ENCODE measurements around the gene HSPB1. TPM values are rescaled to one million over a fixed set of nuclear protein-coding genes. Genes with fewer than 3 reads are reported as not detected.

Gene HSPB1
- total and polyA plus RNA-seq, 4 donors: 25.5 to 186 (median 104) TPM

DNA sequence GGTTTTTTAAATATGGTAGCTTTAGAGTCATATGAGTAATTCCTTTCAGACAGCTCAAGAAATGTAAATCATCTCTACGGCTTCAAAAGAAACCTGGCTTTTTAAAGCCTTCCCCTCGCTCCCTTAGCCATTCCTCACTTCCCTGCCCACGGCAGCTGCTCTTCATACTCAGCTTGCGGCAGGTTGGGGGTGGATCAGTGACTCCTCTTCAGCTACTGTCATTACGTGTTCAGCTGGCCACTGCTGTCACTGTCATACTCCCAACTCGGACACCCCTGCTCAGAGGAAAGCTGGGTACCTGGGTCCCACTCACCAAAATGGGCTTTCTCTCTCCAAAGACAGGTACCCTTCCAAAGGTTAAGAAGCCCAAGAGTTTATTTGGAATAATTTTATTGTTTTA is 49.7 kb downstream of the HSPB1 start:
- H3K4me3 ChIP-seq (ENCODE audit: low read depth in 1 of 3, low read length in 3 of 3): no peak overlapping the region
- no peak overlapping the region for H3K27ac ChIP-seq (ENCODE audit: low read depth in 1 of 2, low read length in 2 of 2)
- TF ChIP-seq FOXA1 (IDR thresholded peaks at IDR 0.05) (no peak), SP1 (IDR thresholded peaks at IDR 0.05) (no peak), HNF4A (conservative IDR thresholded peaks at IDR 0.05) (no peak), GABPA (IDR thresholded peaks at IDR 0.05 in 1 of 2, conservative IDR thresholded peaks at IDR 0.05 in 1 of 2) (no peak), HNF4G (IDR thresholded peaks at IDR 0.05) (no peak), YY1 (IDR thresholded peaks at IDR 0.05) (no peak), EGR1 (IDR thresholded peaks at IDR 0.05; ENCODE audit: low read depth in 2 of 2) (no peak), RAD21 (IDR thresholded peaks at IDR 0.05) (no peak), FOXA2 (IDR thresholded peaks at IDR 0.05) (no peak), REST (IDR thresholded peaks at IDR 0.05) (no peak), JUND (IDR thresholded peaks at IDR 0.05) (no peak), TAF1 (conservative IDR thresholded peaks at IDR 0.05) (no peak), NR2F2 (IDR thresholded peaks at IDR 0.05) (no peak), RXRA (IDR thresholded peaks at IDR 0.05) (no peak)
- TF ChIP-seq, protein P1, sequence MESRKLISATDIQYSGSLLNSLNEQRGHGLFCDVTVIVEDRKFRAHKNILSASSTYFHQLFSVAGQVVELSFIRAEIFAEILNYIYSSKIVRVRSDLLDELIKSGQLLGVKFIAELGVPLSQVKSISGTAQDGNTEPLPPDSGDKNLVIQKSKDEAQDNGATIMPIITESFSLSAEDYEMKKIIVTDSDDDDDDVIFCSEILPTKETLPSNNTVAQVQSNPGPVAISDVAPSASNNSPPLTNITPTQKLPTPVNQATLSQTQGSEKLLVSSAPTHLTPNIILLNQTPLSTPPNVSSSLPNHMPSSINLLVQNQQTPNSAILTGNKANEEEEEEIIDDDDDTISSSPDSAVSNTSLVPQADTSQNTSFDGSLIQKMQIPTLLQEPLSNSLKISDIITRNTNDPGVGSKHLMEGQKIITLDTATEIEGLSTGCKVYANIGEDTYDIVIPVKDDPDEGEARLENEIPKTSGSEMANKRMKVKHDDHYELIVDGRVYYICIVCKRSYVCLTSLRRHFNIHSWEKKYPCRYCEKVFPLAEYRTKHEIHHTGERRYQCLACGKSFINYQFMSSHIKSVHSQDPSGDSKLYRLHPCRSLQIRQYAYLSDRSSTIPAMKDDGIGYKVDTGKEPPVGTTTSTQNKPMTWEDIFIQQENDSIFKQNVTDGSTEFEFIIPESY (IDR thresholded peaks at IDR 0.05): no peak
- TF ChIP-seq, protein P2, sequence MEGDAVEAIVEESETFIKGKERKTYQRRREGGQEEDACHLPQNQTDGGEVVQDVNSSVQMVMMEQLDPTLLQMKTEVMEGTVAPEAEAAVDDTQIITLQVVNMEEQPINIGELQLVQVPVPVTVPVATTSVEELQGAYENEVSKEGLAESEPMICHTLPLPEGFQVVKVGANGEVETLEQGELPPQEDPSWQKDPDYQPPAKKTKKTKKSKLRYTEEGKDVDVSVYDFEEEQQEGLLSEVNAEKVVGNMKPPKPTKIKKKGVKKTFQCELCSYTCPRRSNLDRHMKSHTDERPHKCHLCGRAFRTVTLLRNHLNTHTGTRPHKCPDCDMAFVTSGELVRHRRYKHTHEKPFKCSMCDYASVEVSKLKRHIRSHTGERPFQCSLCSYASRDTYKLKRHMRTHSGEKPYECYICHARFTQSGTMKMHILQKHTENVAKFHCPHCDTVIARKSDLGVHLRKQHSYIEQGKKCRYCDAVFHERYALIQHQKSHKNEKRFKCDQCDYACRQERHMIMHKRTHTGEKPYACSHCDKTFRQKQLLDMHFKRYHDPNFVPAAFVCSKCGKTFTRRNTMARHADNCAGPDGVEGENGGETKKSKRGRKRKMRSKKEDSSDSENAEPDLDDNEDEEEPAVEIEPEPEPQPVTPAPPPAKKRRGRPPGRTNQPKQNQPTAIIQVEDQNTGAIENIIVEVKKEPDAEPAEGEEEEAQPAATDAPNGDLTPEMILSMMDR (IDR thresholded peaks at IDR 0.05; ENCODE audit: low read depth, low read length, missing input control): no peak
- TF ChIP-seq, protein P3, sequence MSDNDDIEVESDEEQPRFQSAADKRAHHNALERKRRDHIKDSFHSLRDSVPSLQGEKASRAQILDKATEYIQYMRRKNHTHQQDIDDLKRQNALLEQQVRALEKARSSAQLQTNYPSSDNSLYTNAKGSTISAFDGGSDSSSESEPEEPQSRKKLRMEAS (IDR thresholded peaks at IDR 0.05): no peak
- TF ChIP-seq, protein P4, sequence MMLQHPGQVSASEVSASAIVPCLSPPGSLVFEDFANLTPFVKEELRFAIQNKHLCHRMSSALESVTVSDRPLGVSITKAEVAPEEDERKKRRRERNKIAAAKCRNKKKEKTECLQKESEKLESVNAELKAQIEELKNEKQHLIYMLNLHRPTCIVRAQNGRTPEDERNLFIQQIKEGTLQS (IDR thresholded peaks at IDR 0.05): no peak
- no peak overlapping the region for H3K9ac ChIP-seq (ENCODE audit: low read depth in 1 of 2, low read length in 2 of 2)
- WGBS: 92% methylated on average over 6 of the region's 6 CpGs
- H3K36me3 ChIP-seq (ENCODE audit: control insufficient read depth in 4 of 4, insufficient read depth in 3 of 4, low read depth in 1 of 4, low read length in 3 of 4): peaks cover 0 to 8% (median 5%) of the 10 kb centered on the region in 4 donors
- H3K4me1 ChIP-seq (ENCODE audit: control insufficient read depth in 4 of 4, insufficient read depth in 4 of 4, low read length in 3 of 4): peaks cover 5 to 28% (median 21%) of the 10 kb centered on the region in 4 donors
- no peak for DNase-seq (ENCODE audit: low spot score)
- H3K27me3 ChIP-seq (ENCODE audit: control insufficient read depth in 4 of 4, insufficient read depth in 4 of 4, low read length in 3 of 4): no peaks in the 10 kb centered on the region
- H3K9me3 ChIP-seq (ENCODE audit: control insufficient read depth in 4 of 4, low read length in 3 of 4): no peaks in the 10 kb centered on the region
